Chondrocyte (in vitro differentiated cells): ENCODE data around the gene ROS1. TPM values are rescaled to one million over a fixed set of nuclear protein-coding genes. Genes with fewer than 3 reads are reported as not detected.
"Not testable (repeated sequence)": the region's sequence is repeated elsewhere in the genome, so short reads cannot be mapped to it uniquely, and the experiment has no call there.

Experiments used
- DNase-seq: peaks from one replicate; pipeline ENCODE4 v3.0.0; 2021; ENCODE audit warnings: mixed read lengths, low spot score
- H3K27ac Mint-ChIP-seq: one replicate; pipeline ENCODE4 v1.8.0; 2021; ENCODE audit warnings: mild to moderate bottlenecking, moderate library complexity, mixed read lengths; ENCODE audit not compliant: unreplicated experiment
- H3K27me3 Mint-ChIP-seq: 2 replicates; pipeline ENCODE4 v1.8.0; 2021; ENCODE audit warnings: low read depth, mixed read lengths
- H3K36me3 Mint-ChIP-seq: 2 replicates; pipeline ENCODE4 v1.8.0; 2021; ENCODE audit warnings: low read depth, mixed read lengths
- H3K4me1 Mint-ChIP-seq: 2 replicates; pipeline ENCODE4 v1.8.0; 2021; ENCODE audit warnings: low read depth, mild to moderate bottlenecking, mixed read lengths
- H3K4me3 Mint-ChIP-seq: one replicate; pipeline ENCODE4 v1.8.0; 2021; ENCODE audit warnings: mild to moderate bottlenecking, moderate library complexity, mixed read lengths; ENCODE audit not compliant: unreplicated experiment
- H3K9me3 Mint-ChIP-seq: 2 replicates; pipeline ENCODE4 v1.8.0; 2021; ENCODE audit warnings: low read depth, mixed read lengths
- CTCF ChIP-seq: fragments of 200-600 bp; sonication (generic); IDR thresholded peaks from 2 replicates; pipeline ENCODE4 v1.5.0; 2021; ENCODE audit warnings: antibody characterized with exemption, mild to moderate bottlenecking, moderate library complexity
- total RNA-seq: library from RNA; stranded (reverse); gene quantifications from 3 replicates; pipeline ENCODE4 v1.2.1, GENCODE V29; 2021

The ROS1 gene
- total RNA-seq, 1 donor from 2014 or later, result not detected

- Mint-ChIP-seq H3K4me3 (no peak overlapping the region), H3K27me3 (peaks cover 29% of the 10 kb centered on the region), H3K9me3 (no peaks in the 10 kb centered on the region), H3K4me1 (no peaks in the 10 kb centered on the region), H3K36me3 (no peaks in the 10 kb centered on the region), H3K27ac (no peak overlapping the region)
- no peak for DNase-seq
- no peak for TF ChIP-seq CTCF
Measured at GRCh38 chr6:117384659-117385058, 41.1 kb downstream of the ROS1 start.

GRCh38 chr6:117381749-117382148, 44.0 kb downstream of the ROS1 start:
- DNase-seq, result no peak
- peaks cover 11% of the 10 kb centered on the region for H3K9me3 Mint-ChIP-seq
- no peak overlapping the region for H3K27ac Mint-ChIP-seq
- TF ChIP-seq CTCF, result no peak
- H3K4me3 Mint-ChIP-seq, result no peak overlapping the region
- no peaks in the 10 kb centered on the region for H3K36me3 Mint-ChIP-seq
- peaks cover 34% of the 10 kb centered on the region for H3K27me3 Mint-ChIP-seq
- H3K4me1 Mint-ChIP-seq, result no peaks in the 10 kb centered on the region

GRCh38 chr6:117380298-117380697, 45.4 kb downstream of the ROS1 start:
- H3K4me3 Mint-ChIP-seq, result no peak overlapping the region
- no peaks in the 10 kb centered on the region for H3K4me1 Mint-ChIP-seq
- H3K9me3 Mint-ChIP-seq, result peaks cover 11% of the 10 kb centered on the region
- DNase-seq, result no peak
- H3K36me3 Mint-ChIP-seq, result no peaks in the 10 kb centered on the region
- H3K27me3 Mint-ChIP-seq, result peaks cover 30% of the 10 kb centered on the region
- TF ChIP-seq CTCF, result no peak
- no peak overlapping the region for H3K27ac Mint-ChIP-seq

- H3K9me3 Mint-ChIP-seq, result peaks cover 25% of the 10 kb centered on the region
- H3K27ac Mint-ChIP-seq, result no peak overlapping the region
- no peak overlapping the region for H3K4me3 Mint-ChIP-seq
- TF ChIP-seq CTCF, result no peak
- DNase-seq, result no peak
- peaks cover 2% of the 10 kb centered on the region for H3K36me3 Mint-ChIP-seq
- H3K27me3 Mint-ChIP-seq, result peaks cover 23% of the 10 kb centered on the region
- peaks cover 6% of the 10 kb centered on the region for H3K4me1 Mint-ChIP-seq
Measured at GRCh38 chr6:117375446-117375845, 50.3 kb downstream of the ROS1 start.

- Mint-ChIP-seq H3K4me1 (peaks cover 6% of the 10 kb centered on the region), H3K27me3 (peaks cover 15% of the 10 kb centered on the region), H3K27ac (no peak overlapping the region), H3K9me3 (peaks cover 25% of the 10 kb centered on the region), H3K4me3 (no peak overlapping the region), H3K36me3 (peaks cover 2% of the 10 kb centered on the region)
- no peak for DNase-seq
- TF ChIP-seq CTCF, result no peak
Measured at GRCh38 chr6:117373211-117373813, 52.4 kb downstream of the ROS1 start.

GRCh38 chr6:117372289-117372688, 53.5 kb downstream of the ROS1 start:
- DNase-seq, H3K4me1 Mint-ChIP-seq, H3K4me3 Mint-ChIP-seq, H3K27ac Mint-ChIP-seq, H3K27me3 Mint-ChIP-seq, H3K36me3 Mint-ChIP-seq: not testable (repeated sequence)
- H3K9me3 Mint-ChIP-seq, result peaks cover 17% of the 10 kb centered on the region
